Esophagus muscularis mucosa (tissue), 4 donors: Measurements from ENCODE around the gene ZNF414. TPM values are rescaled to one million over a fixed set of nuclear protein-coding genes. Genes with fewer than 3 reads are reported as not detected.

Experiments used
- DNase-seq: peaks from one replicate; pipeline ENCODE4 v3.0.0-alpha.2; 2017; ENCODE audit errors: extremely low spot score
- H3K27ac ChIP-seq, 4 donors: fragments of 200-600 bp; sonication (generic); replicated peaks in 1 of 4; 1 replicate in 3 of 4; 2 replicates in 1 of 4; pipeline ENCODE4 v1.5.1; 2016 to 2019; ENCODE audit warnings: mild to moderate bottlenecking in 1 of 4
- H3K27me3 ChIP-seq, 4 donors: fragments of 200-600 bp; sonication (generic); one replicate each; pipeline versions ENCODE4 v1.5.1 to v1.6.0; 2016 to 2019
- H3K36me3 ChIP-seq, 4 donors: fragments of 200-600 bp; sonication (generic); one replicate each; pipeline ENCODE4 v1.5.1; 2016 to 2019
- H3K4me1 ChIP-seq, 4 donors: fragments of 200-600 bp; sonication (generic); one replicate each; pipeline ENCODE4 v1.5.1; 2016 to 2019
- H3K4me3 ChIP-seq, 4 donors: fragments of 200-600 bp; sonication (generic); 1 replicate in 2 of 4; 2 replicates in 2 of 4; pipeline ENCODE4 v1.5.1; 2016 to 2019; ENCODE audit warnings: mild to moderate bottlenecking in 4 of 4, moderate library complexity in 1 of 4
- H3K9me3 ChIP-seq, 4 donors: fragments of 200-600 bp; sonication (generic); 1 replicate in 3 of 4; 2 replicates in 1 of 4; pipeline ENCODE4 v1.5.1; 2016 to 2019
- CTCF ChIP-seq, 3 experiments: fragments of 200-600 bp in 2 of 3; fragments of 450-650 bp in 1 of 3; sonication (generic) in 2 of 3; IDR thresholded peaks; one replicate each; pipeline ENCODE4 v1.5.1; 2017 to 2019; ENCODE audit warnings: antibody characterized with exemption in 3 of 3, mild to moderate bottlenecking in 2 of 3, moderate library complexity in 1 of 3
- EP300 ChIP-seq: sonication (generic); formaldehyde crosslinking; IDR thresholded peaks from one replicate; pipeline ENCODE4 v1.6.1; 2017; ENCODE audit warnings: antibody characterized with exemption
- POLR2A ChIP-seq: fragments of 450-650 bp; IDR thresholded peaks from one replicate; pipeline ENCODE4 v1.6.1; 2017; ENCODE audit warnings: antibody characterized with exemption, moderate library complexity, mild to moderate bottlenecking, low read depth
- POLR2AphosphoS5 ChIP-seq, 2 donors: sonication (generic); formaldehyde crosslinking; IDR thresholded peaks; one replicate each; pipeline ENCODE4 v1.6.1; 2017; ENCODE audit warnings: antibody characterized with exemption in 2 of 2
- WGBS: methylation state at CpG from one replicate; pipeline ENCODE4 v1.1.5; 2018; 5-methylcytosine and 5-hydroxymethylcytosine counted together
- intact Hi-C: fragments of 100-400 bp; cut with DNase I; formaldehyde crosslinking; loops from one replicate; pipeline ENCODE4 v1.15.1; 2023
- total RNA-seq, 4 donors: library from RNA; depleted of rRNA; stranded (reverse); fragments of >200 nt; gene quantifications; one replicate each; pipeline versions ENCODE4 v1.1.0 to v1.2.1, GENCODE V29; 2016

The ZNF414 gene
- total RNA-seq, 4 donors from 2014 or later: 11.3 to 24.5 (median 17.1) TPM

DNA sequence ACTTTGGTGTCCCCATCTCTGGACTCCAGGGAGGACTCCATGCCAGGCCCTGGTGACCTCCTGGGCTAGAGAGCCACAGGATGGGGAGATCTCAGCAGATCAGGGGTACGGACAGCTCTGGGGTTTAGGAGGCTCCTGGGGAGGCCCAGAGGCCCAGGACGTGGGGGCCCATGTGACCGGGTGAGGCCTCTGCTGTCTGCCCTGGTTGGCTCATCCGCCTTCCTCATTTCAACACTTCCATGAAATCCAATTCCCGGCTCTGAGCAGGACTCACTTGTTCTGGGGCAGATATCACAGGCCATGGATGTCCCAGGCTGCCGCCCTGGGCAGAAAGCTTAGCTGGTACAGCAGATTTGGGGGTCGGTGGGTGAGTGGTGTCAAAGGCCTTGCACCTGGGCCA is 10.5 kb downstream of the ZNF414 start:
- no peak overlapping the region for H3K4me3 ChIP-seq
- intact Hi-C loops: no loop called here
- no peaks in the 10 kb centered on the region for H3K27me3 ChIP-seq
- no peak overlapping the region for H3K27ac ChIP-seq
- DNase-seq: no peak
- TF ChIP-seq POLR2AphosphoS5 (IDR thresholded peaks at IDR 0.05) (no peak), POLR2A (no peak), CTCF (IDR thresholded peaks at IDR 0.05) (no peak), EP300 (no peak)
- H3K4me1 ChIP-seq: peaks cover 11 to 20% (median 17%) of the 10 kb centered on the region in 4 donors
- no peaks in the 10 kb centered on the region for H3K36me3 ChIP-seq
- no peaks in the 10 kb centered on the region for H3K9me3 ChIP-seq
- 91% methylated on average over 7 of the region's 7 CpGs for WGBS

DNA sequence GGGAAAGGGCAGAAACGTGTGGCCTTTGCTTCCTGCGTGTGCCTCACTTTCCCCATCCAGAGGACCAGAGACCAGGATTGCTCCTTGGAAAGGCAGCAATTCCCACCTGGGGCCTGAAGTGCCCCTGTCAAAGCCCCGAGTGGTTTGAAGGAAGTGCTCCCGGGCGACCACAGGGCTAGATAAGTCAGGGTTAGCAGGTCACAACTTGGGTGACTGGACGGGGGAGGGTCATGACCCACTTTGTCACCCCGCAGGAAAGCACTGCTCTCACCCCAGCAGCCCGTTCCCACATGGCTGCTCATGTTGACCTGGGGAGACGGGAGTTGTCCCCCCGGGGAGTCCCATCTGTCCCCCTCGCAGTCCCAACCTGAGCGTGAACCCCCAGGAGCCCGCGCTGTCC is 12.0 kb downstream of the ZNF414 start:
- Histone ChIP-seq H3K36me3 (no peaks in the 10 kb centered on the region), H3K27me3 (no peaks in the 10 kb centered on the region), H3K4me1 (peaks cover 11 to 20% (median 17%) of the 10 kb centered on the region in 4 donors), H3K9me3 (no peaks in the 10 kb centered on the region), H3K27ac (no peak overlapping the region), H3K4me3 (no peak overlapping the region)
- 65% methylated on average over 10 of the region's 14 CpGs for WGBS
- TF ChIP-seq EP300 (no peak), CTCF (IDR thresholded peaks at IDR 0.05) (no peak), POLR2AphosphoS5 (IDR thresholded peaks at IDR 0.05) (no peak), POLR2A (no peak)
- no peak for DNase-seq
- intact Hi-C loops: no loop called here

GRCh38 chr19:8501516-8501915 is 12.5 kb downstream of the ZNF414 start:
- WGBS: 75% methylated on average over 5 of the region's 6 CpGs
- H3K36me3 ChIP-seq: no peaks in the 10 kb centered on the region
- intact Hi-C loops: no loop called here

GRCh38 chr19:8500158-8500557 is 13.8 kb downstream of the ZNF414 start:
- peaks cover 0 to 3% (median under 1%) of the 10 kb centered on the region in 4 donors for H3K4me1 ChIP-seq
- H3K27me3 ChIP-seq: no peaks in the 10 kb centered on the region
- WGBS: 46% methylated on average over 7 of the region's 7 CpGs
- no peak overlapping the region for H3K4me3 ChIP-seq
- no peak for DNase-seq
- TF ChIP-seq POLR2AphosphoS5 (IDR thresholded peaks at IDR 0.05): no peak
- TF ChIP-seq POLR2A: no peak
- no peak for TF ChIP-seq EP300
- TF ChIP-seq CTCF (IDR thresholded peaks at IDR 0.05): no peak
- H3K27ac ChIP-seq: no peak overlapping the region
- H3K9me3 ChIP-seq: no peaks in the 10 kb centered on the region
- intact Hi-C loops: no loop called here
- H3K36me3 ChIP-seq: no peaks in the 10 kb centered on the region

More at GRCh38 chr19:8501516-8501915, 12.5 kb downstream of the ZNF414 start:
- Histone ChIP-seq H3K9me3 (no peaks in the 10 kb centered on the region), H3K4me3 (no peak overlapping the region), H3K27ac (no peak overlapping the region), H3K4me1 (peaks cover 9 to 17% (median 13%) of the 10 kb centered on the region in 4 donors), H3K27me3 (no peaks in the 10 kb centered on the region)
- no peak for DNase-seq
- no peak for TF ChIP-seq POLR2AphosphoS5 (IDR thresholded peaks at IDR 0.05)
- TF ChIP-seq POLR2A: no peak
- no peak for TF ChIP-seq CTCF (IDR thresholded peaks at IDR 0.05)
- no peak for TF ChIP-seq EP300

DNA sequence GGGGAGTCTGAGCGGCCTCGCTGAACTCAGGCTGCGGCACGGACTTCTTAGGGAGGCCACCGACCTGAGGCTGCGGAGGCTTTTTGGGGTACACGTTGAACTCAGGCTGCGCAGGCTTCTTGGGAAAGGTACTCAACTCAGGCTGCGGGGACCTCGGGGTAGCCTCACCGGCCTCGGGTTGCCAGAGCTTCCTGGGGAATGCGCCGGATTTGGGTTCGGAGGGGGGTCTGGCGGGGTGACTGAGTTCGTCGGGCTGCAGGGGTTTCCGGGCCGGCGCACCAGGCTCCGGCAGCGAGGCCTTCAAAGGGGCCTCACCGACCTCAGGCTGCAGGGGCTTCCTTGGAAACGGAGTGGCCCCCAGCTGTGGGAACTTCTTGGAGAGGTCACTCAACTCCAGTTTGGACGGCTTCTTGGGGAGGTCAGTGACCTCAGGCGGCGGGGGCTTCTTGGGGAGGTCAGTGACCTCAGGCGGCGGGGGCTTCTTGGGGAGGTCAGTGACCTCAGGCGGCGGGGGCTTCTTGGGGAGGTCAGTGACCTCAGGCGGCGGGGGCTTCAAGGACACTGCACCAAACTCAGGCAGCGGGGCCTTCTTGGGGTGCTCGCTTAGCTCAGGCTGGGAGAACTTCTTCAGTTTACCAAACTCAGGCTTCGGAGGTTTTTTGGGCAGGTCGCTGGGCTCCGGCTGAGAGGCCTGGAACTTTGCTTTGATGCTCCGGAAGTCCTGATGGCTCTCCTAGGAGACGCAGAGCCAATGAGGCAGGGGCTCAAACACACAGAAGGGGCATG is 14.7 kb downstream of the ZNF414 start:
- WGBS: 81% methylated on average over 15 of the region's 41 CpGs
- H3K4me3 ChIP-seq: no peak overlapping the region
- H3K4me1 ChIP-seq: no peaks in the 10 kb centered on the region
- no peak for DNase-seq
- TF ChIP-seq CTCF (IDR thresholded peaks at IDR 0.05) (no peak), EP300 (no peak), POLR2AphosphoS5 (IDR thresholded peaks at IDR 0.05) (no peak)
- H3K27ac ChIP-seq: no peak overlapping the region
- intact Hi-C loops: no loop called here
- H3K36me3 ChIP-seq: no peaks in the 10 kb centered on the region
- H3K9me3 ChIP-seq: no peaks in the 10 kb centered on the region
- no peaks in the 10 kb centered on the region for H3K27me3 ChIP-seq
